Measurements from ENCODE around the gene RNASEH2A. TPM values are rescaled to one million over a fixed set of nuclear protein-coding genes. Genes with fewer than 3 reads are reported as not detected.
"Not testable (repeated sequence)": the region's sequence is repeated elsewhere in the genome, so short reads cannot be mapped to it uniquely, and the experiment has no call there.

Gene RNASEH2A
- total RNA-seq, 1 donor from 2014 or later: 17.2 TPM

DNA sequence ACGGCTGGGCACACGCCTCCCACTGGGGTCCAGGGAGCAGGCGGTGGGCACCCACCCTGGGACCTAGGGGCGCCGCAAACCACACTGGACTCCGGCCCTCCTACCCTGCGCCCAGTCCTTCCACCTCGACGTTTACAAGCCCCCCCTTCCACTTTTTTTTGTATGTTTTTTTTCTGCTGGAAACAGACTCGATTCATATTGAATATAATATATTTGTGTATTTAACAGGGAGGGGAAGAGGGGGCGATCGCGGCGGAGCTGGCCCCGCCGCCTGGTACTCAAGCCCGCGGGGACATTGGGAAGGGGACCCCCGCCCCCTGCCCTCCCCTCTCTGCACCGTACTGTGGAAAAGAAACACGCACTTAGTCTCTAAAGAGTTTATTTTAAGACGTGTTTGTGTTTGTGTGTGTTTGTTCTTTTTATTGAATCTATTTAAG is 13.5 kb upstream of the RNASEH2A start:
- DNase-seq (ENCODE audit: extremely low read depth, low read depth, low spot score): no peak

- no peak for DNase-seq (ENCODE audit: extremely low read depth, low read depth, low spot score)
Measured at GRCh38 chr19:12793290-12794195, 12.8 kb upstream of the RNASEH2A start.

GRCh38 chr19:12794196-12794941 is 12.0 kb upstream of the RNASEH2A start:
- DNase-seq (ENCODE audit: extremely low read depth, low read depth, low spot score): no peak

GRCh38 chr19:12794971-12795381 is 11.4 kb upstream of the RNASEH2A start:
- DNase-seq (ENCODE audit: extremely low read depth, low read depth, low spot score): no peak

DNA sequence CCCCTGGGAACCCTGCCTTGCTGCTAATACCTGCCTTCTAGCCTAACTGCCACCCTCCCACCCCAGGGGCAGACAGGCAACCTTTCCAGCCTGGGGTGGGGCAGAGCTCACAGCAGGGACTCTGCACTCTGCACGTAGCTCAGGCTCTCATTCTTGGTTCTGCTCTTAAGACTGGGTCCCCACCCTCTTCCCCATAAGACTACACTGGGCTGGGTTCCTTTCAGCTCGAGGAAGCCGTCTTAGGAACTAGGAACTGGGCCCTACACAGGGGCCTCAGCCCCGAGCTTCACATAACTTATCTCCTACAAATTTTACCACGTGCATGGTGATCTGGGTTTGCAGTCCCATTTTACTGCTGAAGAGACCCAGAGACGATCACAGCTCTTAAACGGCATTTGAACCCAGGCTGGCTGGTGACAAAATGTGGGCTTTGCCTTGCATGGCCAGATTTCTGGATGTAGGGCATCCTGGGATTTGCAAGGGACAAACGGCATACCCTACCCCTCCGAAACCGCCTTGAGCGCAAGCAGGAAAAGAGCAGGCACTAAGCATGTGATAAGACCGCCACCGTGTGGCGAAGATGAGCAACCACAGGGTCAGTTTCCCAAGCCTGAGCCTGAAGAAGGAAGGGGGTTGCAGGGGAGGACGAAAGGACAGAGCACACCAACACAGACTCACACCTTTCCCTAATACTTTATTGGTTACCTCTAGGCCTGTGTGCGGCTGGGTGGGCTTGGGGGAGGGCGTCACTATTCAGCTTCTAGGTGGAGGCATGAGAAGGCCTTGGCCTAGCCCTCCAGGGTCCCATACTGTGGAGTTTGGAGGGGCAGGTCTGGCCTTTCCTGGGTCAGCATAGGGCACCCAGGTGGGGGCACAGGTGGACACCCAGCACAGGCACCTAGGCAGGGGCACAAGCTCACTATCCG is 10.0 kb upstream of the RNASEH2A start:
- DNase-seq (ENCODE audit: extremely low read depth, low read depth, low spot score): no peak

DNA sequence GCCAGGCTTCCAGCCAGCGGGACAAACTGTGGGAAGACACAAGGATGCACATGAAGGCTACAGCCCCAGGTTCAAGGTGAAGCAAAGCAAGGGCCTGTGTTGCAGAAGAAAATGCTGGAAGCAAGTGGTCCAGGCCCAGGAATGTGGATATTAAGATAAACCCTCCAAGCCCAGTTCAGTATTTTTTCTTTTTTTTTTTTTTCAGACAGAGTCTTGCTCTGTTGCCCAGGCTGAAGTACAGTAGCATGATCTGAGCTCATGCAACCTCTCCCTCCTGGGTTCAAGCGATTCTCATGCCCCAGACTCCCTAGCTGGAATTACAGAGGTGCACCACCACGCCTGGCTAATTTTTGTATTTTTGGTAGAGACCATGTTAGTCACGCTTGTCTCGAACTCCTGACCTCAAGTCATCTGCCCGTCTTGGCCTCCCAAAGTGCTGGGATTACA is 9.2 kb upstream of the RNASEH2A start:
- no peak for DNase-seq (ENCODE audit: extremely low read depth, low read depth, low spot score)

DNA sequence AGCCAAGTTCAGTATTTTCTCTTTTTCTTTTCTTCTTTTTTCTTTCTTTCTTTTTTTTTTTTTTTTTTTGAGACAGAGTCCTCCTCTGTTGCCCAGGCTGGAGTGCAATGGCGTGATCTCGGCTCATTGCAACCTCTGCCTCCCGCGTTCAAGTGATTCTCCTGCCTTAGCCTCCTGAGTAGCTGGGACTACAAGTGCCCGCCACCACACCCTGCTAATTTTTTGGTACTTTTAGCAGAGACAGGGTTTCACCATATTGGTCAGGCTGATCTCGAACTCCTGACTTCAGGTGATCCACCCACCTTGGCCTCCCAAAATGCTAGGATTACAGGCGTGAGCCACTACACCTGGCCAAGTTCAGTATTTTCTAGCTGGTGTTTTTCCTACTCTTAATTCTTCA is 8.8 kb upstream of the RNASEH2A start:
- DNase-seq (ENCODE audit: extremely low read depth, low read depth, low spot score): not testable (repeated sequence)

GRCh38 chr19:12799742-12800465 is 6.5 kb upstream of the RNASEH2A start:
- DNase-seq (ENCODE audit: extremely low read depth, low read depth, low spot score): no peak

GRCh38 chr19:12800466-12800770 is 6.0 kb upstream of the RNASEH2A start:
- no peak for DNase-seq (ENCODE audit: extremely low read depth, low read depth, low spot score)

GRCh38 chr19:12800923-12801465 is 5.4 kb upstream of the RNASEH2A start:
- DNase-seq (ENCODE audit: extremely low read depth, low read depth, low spot score): no peak

GRCh38 chr19:12801466-12802266 is 4.7 kb upstream of the RNASEH2A start, which contains the start of the genes PRDX2 and THSD8:
Gene PRDX2 (minus strand): TSS chr19:12801800. CDS start chr19:12801261, 539 bp downstream.
Gene THSD8 (plus strand): TSS chr19:12802069. CDS start chr19:12802072, 3 bp downstream.
- no peak for DNase-seq (ENCODE audit: extremely low read depth, low read depth, low spot score)

- DNase-seq (ENCODE audit: extremely low read depth, low read depth, low spot score): no peak
Measured at GRCh38 chr19:12802267-12803106, 3.9 kb upstream of the RNASEH2A start.

GRCh38 chr19:12804051-12804450 is 2.3 kb upstream of the RNASEH2A start:
- DNase-seq (ENCODE audit: extremely low read depth, low read depth, low spot score): no peak

- DNase-seq (ENCODE audit: extremely low read depth, low read depth, low spot score): no peak
Measured at GRCh38 chr19:12815088-12815487, 8.7 kb downstream of the RNASEH2A start.

DNA sequence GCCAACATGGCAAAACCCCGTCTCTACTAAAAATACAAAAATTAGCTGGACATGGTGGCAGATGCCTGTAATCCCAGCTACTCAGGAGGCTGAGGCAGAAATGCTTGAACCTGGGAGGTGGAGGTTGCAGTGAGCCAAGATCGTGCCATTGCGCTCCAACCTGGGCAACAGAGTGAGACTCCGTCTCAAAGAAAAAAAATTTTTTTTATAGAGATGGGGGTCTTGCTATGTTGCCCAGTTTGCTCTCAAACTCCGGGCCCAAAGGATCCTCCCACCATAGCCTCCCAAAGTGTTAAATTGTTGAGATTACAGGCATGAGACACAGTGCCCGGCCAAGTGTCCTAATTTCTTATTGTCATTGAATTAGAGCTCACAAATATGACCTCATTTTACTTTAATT is 10.8 kb downstream of the RNASEH2A start:
- not testable (repeated sequence) for DNase-seq (ENCODE audit: extremely low read depth, low read depth, low spot score)

DNA sequence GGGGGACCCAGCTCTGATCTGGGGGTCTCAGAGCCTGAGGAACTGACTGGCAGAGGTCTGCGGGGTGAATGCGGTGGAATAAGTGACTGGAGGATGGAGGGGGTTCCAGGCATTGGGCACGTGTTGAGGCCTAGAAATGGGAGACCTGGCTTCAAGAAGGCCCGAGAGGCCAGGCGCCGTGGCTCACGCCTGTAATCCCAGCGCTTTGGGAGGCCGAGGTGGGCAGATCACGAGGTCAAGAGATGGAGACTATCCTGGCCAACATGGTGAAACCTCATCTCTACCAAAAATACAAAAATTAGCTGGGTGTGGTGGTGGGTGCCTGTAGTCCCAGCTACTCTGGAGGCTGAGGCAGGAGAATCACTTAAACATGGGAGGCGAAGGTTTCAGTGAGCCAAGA is 11.4 kb downstream of the RNASEH2A start:
- DNase-seq (ENCODE audit: extremely low read depth, low read depth, low spot score): not testable (repeated sequence)

DNA sequence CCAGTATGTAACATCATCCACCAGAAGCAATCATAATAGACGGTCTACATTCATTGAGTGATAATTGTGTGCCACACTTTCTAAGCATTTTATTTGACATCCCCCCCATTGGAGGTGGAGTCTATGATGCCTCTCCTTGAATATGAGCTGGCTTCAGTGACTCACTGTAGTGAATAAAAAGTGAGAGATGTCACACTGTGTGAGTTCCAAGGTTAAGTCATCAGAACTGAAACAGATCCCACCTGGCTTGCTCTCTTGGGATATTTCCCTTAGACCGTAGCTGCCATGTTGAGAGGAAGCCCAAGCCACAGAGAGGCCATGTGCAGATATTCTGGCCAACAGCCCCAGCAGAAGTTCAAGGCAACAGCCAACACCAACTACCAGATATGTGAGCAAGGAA is 15.4 kb downstream of the RNASEH2A start:
- DNase-seq (ENCODE audit: extremely low read depth, low read depth, low spot score): no peak
